SU-DHL-6 (cell line): ENCODE data around the gene FHAD1.

Source experiments
- H2AFZ ChIP-seq: fragments of 200-600 bp; sonication (generic); 2 replicates; pipeline ENCODE4 v1.6.1; 2014; ENCODE audit warnings: low read depth, mild to moderate bottlenecking, moderate library complexity, mixed read lengths, antibody characterized with exemption, low read length; ENCODE audit not compliant: severe bottlenecking
- H3F3A ChIP-seq: fragments of 200-600 bp; shearing (Covaris generic); 2 replicates; pipeline ENCODE4 v1.6.0; 2016; ENCODE audit warnings: antibody characterized with exemption, mild to moderate bottlenecking; ENCODE audit not compliant: insufficient read depth
- H3K27ac ChIP-seq: fragments of 200-600 bp; sonication (generic); 2 replicates; pipeline ENCODE4 v1.5.1; 2016; ENCODE audit warnings: low read depth, mild to moderate bottlenecking, low read length, moderate library complexity, mixed read lengths
- H3K27me3 ChIP-seq: fragments of 200-600 bp; sonication (generic), shearing (Covaris generic); 2 replicates; pipeline ENCODE4 v1.6.0; 2014; ENCODE audit warnings: mild to moderate bottlenecking, low read length
- H3K36me3 ChIP-seq: fragments of 200-600 bp; sonication (generic); 2 replicates; pipeline ENCODE4 v1.6.1; 2014; ENCODE audit warnings: mild to moderate bottlenecking, low read length, mixed read lengths
- H3K4me2 ChIP-seq: fragments of 300-600, 200-600 bp; shearing (Covaris generic), sonication (generic); 2 replicates; pipeline ENCODE4 v1.6.0; 2014; ENCODE audit warnings: low read length, low read depth, mild to moderate bottlenecking; ENCODE audit not compliant: poor library complexity, severe bottlenecking
- H3K4me3 ChIP-seq: fragments of 200-600 bp; sonication (generic); 2 replicates; pipeline ENCODE4 v1.5.1; 2014; ENCODE audit warnings: antibody characterized with exemption, low read length, mild to moderate bottlenecking, mixed read lengths; ENCODE audit not compliant: insufficient read depth, poor library complexity, severe bottlenecking
- H3K79me2 ChIP-seq: fragments of 200-600 bp; sonication (generic); 2 replicates; pipeline ENCODE4 v1.6.1; 2014; ENCODE audit warnings: mild to moderate bottlenecking, low read length, moderate library complexity; ENCODE audit not compliant: insufficient read depth
- H3K9ac ChIP-seq: fragments of 200-600 bp; sonication (generic); 2 replicates; pipeline ENCODE4 v1.7.0; 2014; ENCODE audit warnings: mild to moderate bottlenecking, low read length
- H3K9me2 ChIP-seq: fragments of 200-600 bp; sonication (generic); replicated peaks from 2 replicates; pipeline ENCODE4 v1.6.1; 2014; ENCODE audit warnings: low read length; ENCODE audit not compliant: insufficient read depth
- H3K9me3 ChIP-seq: fragments of 200-600 bp; sonication (generic); 2 replicates; pipeline ENCODE4 v1.6.1; 2014; ENCODE audit warnings: low read length, mixed read lengths; ENCODE audit not compliant: insufficient read depth
- H4K20me1 ChIP-seq: fragments of 200-600 bp; sonication (generic); 2 replicates; pipeline ENCODE4 v1.6.1; 2014; ENCODE audit warnings: low read depth, mild to moderate bottlenecking, antibody characterized with exemption, low read length, moderate library complexity, mixed read lengths
- EZH2phosphoT487 ChIP-seq: fragments of 200-600 bp; sonication (generic), shearing (Covaris generic); conservative IDR thresholded peaks from 2 replicates; pipeline ENCODE4 v1.6.1; 2018; ENCODE audit warnings: mild to moderate bottlenecking, antibody characterized with exemption, low read length, moderate library complexity, mixed read lengths
- TF ChIP-seq, protein P1 (sequence below): fragments of 200-600 bp; sonication (generic); IDR thresholded peaks from one replicate; pipeline ENCODE4 v1.5.1; 2017; ENCODE audit warnings: antibody characterized with exemption, mild to moderate bottlenecking, low read length, moderate library complexity; ENCODE audit not compliant: insufficient read depth, poor library complexity, severe bottlenecking

Gene FHAD1

DNA sequence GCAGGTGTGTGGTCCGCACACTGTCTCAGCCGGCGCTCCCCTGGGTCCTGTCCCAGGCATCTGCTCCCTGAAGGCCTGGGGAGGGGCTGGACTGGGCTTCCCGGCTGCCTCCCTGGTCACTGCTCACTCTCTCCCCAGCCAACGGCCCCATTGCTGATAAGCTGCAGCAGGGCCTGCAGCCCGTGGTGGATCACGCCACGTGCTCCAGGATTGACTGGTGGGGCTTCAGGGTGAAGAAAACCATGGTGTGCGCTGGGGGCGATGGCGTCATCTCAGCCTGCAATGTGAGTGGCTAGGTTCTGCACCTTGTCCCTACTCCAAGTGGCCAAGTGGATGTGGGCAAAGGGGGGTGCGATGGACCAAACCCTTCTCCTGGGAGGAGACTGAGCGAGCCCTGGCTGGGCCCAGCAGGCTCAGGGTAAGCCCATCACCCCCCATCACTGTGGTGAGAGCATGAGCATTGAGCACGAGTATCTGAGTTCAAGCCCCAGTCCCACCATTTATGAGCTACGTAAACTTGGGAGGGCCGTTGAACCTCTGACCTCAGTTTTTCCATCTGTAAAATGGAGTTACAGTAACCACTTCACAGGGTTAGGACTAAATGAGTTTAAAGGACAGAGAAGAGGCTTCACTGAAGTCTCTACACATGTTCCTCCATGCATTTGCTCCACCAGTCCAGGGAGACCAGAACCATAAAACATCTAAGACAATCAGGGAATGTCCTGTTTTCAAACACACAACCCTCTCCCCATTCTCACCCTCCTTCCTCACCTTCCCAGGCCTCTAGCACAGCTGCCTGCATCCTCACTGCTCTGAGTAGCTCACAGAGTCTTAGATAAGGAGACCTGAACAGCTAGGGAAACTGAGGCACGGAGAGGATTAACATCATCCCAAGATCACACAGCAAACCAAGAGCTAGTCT lies 197.7 kb downstream of the FHAD1 start:
- Histone ChIP-seq H3K27me3 (no peaks in the 10 kb centered on the region), H3K9me2 (no peaks in the 10 kb centered on the region), H3K27ac (no peak overlapping the region), H3K9ac (no peak overlapping the region), H4K20me1 (no peaks in the 10 kb centered on the region), H3K4me2 (no peak overlapping the region), H3K79me2 (no peaks in the 10 kb centered on the region), H3F3A (no peaks in the 10 kb centered on the region), H3K9me3 (no peaks in the 10 kb centered on the region), H3K4me3 (no peak overlapping the region), H2AFZ (no peak overlapping the region), H3K36me3 (no peaks in the 10 kb centered on the region)
- TF ChIP-seq, protein P1, sequence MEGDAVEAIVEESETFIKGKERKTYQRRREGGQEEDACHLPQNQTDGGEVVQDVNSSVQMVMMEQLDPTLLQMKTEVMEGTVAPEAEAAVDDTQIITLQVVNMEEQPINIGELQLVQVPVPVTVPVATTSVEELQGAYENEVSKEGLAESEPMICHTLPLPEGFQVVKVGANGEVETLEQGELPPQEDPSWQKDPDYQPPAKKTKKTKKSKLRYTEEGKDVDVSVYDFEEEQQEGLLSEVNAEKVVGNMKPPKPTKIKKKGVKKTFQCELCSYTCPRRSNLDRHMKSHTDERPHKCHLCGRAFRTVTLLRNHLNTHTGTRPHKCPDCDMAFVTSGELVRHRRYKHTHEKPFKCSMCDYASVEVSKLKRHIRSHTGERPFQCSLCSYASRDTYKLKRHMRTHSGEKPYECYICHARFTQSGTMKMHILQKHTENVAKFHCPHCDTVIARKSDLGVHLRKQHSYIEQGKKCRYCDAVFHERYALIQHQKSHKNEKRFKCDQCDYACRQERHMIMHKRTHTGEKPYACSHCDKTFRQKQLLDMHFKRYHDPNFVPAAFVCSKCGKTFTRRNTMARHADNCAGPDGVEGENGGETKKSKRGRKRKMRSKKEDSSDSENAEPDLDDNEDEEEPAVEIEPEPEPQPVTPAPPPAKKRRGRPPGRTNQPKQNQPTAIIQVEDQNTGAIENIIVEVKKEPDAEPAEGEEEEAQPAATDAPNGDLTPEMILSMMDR, result no peak
- TF ChIP-seq EZH2phosphoT487, result no peak

DNA sequence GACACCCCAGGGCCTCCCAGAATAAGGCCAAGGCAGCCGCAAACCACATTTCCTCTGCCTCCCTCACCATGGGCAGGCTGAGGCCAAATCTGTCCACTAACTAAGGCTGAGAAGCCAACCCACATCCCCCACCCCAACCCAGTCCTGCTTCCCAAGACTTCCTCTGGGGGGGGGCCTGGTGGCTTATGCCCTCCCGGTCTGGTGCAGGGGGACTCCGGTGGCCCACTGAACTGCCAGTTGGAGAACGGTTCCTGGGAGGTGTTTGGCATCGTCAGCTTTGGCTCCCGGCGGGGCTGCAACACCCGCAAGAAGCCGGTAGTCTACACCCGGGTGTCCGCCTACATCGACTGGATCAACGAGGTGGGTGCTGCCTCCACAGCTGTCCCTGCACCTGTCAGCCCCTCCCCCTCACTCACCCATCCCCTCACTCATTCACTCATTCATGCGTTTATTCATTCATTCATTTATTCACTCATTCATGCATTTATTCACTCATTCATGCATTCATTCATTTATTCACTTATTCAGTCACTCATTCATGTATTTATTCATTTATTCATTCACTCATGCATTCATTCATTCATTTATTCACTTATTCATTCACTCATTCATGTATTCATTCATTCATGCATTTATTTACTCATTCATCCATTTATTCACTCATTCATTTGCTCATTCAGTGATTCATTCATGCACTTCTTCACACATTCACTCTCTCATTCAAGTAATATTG lies 198.5 kb downstream of the FHAD1 start:
- Histone ChIP-seq H3K27ac (no peak overlapping the region), H3K4me2 (no peak overlapping the region), H3K79me2 (no peaks in the 10 kb centered on the region), H3K4me3 (no peak overlapping the region), H3K9ac (no peak overlapping the region), H3K36me3 (no peaks in the 10 kb centered on the region), H4K20me1 (no peaks in the 10 kb centered on the region), H3K9me2 (no peaks in the 10 kb centered on the region), H2AFZ (no peak overlapping the region), H3K27me3 (no peaks in the 10 kb centered on the region), H3F3A (no peaks in the 10 kb centered on the region), H3K9me3 (no peaks in the 10 kb centered on the region)
- no peak for TF ChIP-seq EZH2phosphoT487
- TF ChIP-seq, protein P1, result no peak

DNA sequence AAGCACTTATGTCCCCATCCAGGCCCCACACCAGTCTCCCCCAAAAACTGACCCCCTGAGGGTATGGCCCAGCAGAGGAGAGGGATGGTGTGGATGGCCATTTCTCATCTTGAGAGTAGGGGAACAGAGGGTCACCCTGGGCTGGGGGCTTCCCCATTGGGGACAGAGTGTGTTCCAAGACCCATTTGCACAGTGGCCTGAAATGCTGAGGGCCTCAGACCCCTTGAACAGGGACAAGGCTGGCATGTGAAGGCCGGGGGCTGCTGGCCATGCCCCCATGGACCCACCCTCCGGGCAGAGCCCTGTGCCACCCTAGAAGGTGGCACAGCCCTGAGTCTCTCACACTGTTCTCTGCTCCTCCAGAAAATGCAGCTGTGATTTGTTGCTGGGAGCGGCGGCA lies 199.2 kb downstream of the FHAD1 start:
- H2AFZ ChIP-seq, result no peak overlapping the region
- TF ChIP-seq, protein P1, result no peak
- TF ChIP-seq EZH2phosphoT487, result no peak
- H4K20me1 ChIP-seq, result no peaks in the 10 kb centered on the region
- H3K27me3 ChIP-seq, result no peaks in the 10 kb centered on the region
- no peak overlapping the region for H3K4me2 ChIP-seq
- H3K36me3 ChIP-seq, result no peaks in the 10 kb centered on the region
- H3K9ac ChIP-seq, result no peak overlapping the region
- H3K79me2 ChIP-seq, result no peaks in the 10 kb centered on the region
- H3K4me3 ChIP-seq, result no peak overlapping the region
- no peaks in the 10 kb centered on the region for H3F3A ChIP-seq
- H3K9me3 ChIP-seq, result no peaks in the 10 kb centered on the region
- H3K9me2 ChIP-seq, result no peaks in the 10 kb centered on the region
- no peak overlapping the region for H3K27ac ChIP-seq
